ENCODE data around the gene HNRNPH3.

The HNRNPH3 gene

DNA sequence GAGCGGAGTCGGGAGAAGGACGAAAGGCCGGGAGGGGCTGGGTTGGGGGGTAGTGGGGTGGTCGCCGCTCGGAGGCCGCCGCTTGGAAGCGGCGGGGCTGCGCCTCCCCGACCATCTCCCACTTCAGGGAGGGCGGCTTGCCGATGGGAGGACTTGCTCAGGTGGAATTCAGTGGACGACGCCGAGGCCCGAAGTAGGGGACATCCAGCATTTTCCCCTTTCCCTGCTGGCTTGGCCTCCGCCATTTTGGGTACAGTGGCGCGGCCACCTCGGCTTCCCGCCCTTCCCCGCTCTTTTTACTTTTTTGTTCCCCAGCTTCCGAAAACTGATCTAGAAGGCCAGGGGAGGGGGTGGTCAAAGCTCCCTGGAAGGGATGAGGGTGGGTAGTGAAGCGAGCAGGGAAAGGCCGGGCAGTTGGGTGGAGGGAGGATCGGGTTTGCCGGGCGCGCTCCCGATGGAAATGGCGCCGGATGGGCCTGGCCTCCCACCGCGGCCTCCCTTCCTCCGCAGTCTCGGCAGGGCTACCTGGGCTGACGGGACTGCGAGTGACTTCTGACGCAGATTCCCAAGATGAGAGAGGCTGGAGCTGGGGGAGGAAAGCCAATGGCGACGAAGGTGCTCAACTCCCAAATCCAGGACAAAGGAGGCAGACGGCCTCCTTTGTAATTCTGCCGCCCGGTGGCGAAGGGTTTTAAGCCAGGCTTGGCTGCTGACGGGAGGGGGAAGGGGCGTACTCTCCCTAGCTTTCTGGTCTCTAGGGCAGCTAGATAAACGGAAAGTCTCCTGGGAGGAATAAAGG lies 594 bp downstream of the HNRNPH3 start, which contains the start of gene PBLD:
Gene PBLD (minus strand): TSS at position 670 of the 799 bp plus-strand sequence. CDS start 26,084 bp downstream, outside the sequence.
- peak; percentile 55 to 68 for DNase-seq

DNA sequence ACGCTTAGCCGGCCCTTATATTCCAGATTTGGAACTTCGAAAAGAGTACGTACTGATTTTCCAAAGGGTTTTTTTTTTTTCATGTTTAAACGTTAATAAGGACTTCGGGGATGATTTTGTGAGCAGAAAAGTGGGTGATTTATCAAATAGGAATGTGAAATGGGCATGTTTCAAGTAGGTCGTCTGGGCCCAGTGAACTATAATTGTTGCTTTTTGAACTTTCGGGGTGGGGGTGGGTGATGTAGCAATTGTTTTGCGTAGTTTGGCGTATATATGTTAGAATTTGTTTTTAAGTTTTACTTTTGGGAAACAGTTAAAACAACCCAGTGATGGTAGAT lies 1.2 kb downstream of the HNRNPH3 start:
- DNase-seq = no peak

GRCh38 chr10:68333440-68334431 lies 1.9 kb downstream of the HNRNPH3 start:
- DNase-seq = no peak

- DNase-seq = no peak
These were observed 3.0 kb downstream of the HNRNPH3 start for GRCh38 chr10:68334672-68335467.

DNA sequence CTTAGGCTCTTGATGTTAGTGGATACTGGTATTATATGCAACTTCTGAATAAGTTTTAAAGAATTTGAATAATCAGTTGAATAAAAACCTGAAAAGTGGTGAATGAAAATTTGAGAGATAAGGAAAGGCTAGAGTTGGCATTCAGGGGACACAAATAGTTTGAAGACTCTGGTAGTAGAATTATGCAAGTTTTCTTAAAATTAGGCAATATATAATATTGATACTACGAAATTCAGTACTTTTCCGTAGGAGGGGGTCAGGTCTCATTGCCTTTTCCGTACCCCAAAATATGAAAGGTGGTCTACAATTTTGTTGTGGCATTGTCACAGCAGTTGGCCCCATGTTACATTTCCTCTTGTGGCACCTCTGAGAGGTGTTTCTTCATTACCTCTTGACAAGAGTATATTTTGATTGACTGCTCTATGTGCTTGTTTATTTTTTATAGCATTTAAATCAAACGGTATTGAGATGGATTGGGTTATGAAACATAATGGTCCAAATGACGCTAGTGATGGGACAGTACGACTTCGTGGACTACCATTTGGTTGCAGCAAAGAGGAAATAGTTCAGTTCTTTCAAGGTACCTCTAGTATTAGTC lies 5.0 kb downstream of the HNRNPH3 start:
- DNase-seq = no peak

- no peak for DNase-seq
These were observed 8.7 kb downstream of the HNRNPH3 start for GRCh38 chr10:68340358-68341080.

- no peak for DNase-seq
These were observed 11.1 kb downstream of the HNRNPH3 start for GRCh38 chr10:68342909-68343516.

GRCh38 chr10:68345621-68346020 lies 13.8 kb downstream of the HNRNPH3 start:
- DNase-seq = no peak

- DNase-seq = no peak
These were observed 14.9 kb downstream of the HNRNPH3 start for GRCh38 chr10:68346774-68347173.

DNA sequence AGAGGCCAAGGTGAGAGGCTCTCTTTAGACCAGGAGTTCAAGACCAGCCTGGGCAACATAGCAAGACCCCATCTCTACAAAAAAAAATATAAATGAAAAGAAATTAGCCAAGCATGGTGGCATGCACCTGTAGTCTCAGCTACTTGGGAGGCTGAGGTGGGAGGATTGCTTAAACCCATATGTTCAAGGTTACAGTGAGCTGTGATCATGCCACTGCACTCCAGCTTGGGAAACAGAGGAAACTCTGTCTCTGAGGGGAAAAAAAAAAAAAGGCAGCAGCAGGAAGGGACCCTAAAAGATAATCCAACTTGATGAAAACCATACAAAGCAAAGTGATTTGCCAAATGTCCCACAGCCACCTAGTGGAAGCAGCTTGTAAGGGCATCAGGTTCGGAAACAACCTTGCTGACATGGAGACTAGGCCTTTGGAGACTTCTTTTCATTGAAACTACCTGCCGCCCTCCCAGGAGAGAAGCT lies 16.4 kb downstream of the HNRNPH3 start:
- peak; percentile 46 to 69 for DNase-seq

GRCh38 chr10:68353537-68353936 lies 21.7 kb downstream of the HNRNPH3 start:
- no peak for DNase-seq

DNA sequence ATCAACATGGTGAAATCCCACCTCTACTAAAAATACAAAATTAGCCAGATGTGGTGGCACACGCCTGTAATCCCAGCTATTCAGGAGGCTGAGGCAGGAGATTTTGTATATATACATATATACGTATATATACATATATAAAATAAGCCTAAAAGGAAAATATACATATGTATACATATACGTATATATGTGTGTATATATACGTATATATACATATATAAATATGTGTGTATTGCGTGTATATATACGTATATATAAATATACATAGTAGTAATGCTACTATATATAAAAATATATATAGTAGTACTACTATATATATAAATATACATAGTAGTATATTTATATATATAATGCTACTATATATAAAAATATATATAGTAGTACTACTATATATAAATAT lies 27.3 kb downstream of the HNRNPH3 start:
- no peak for DNase-seq

DNA sequence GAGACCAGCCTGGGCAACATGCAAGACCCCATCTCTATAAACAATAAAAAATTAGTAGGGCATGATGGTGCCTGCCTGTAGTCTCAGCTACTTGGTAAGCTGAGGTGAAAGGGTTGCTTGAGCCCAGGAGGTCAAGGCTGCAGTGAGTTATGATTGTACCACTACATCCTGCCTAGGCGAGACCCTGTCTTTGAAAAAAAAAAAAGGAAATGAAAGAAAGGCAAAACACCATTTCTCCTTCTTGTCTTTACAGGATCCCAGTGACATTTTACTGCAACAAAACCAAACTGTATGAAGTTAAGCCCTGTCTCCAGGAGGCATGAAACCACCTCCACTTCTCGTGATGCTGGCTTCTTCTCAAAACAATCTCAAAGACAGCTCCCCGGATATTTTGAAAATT lies 30.7 kb downstream of the HNRNPH3 start:
- no peak for DNase-seq

DNA sequence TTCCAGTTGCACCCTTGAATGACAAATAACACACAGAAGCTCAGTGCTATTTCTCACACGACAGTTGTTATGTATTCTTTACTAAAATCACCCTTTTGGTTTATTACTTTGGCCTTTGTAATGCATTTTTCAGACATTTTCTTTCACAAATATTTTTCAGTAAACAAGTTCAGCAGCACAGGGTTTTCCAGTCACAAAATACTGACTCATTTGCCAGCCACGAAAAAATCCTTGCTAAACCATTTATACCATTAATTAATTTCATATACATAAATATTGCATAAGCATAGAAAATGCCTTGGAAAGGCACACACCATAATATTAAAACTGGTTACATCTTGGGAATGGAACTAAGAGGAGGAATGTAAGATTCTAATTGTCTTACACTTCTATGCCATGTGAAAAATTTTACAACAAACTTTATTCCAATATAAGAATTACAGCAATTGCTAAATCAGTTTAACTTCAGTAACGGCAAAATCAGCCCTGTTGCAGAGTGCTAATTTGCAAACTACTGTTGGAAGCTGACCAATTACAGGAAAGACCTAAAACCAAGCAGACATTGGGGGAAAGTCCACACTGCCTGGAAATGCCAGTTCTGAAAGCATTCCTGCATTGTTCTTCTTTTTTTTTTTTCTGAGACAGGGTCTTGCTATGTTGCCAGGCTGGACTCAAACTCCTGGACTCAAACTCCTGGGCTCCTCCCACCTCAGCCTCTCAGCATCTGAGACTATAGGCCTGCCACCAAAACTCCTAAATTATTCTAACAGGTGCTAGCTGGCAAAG lies 32.4 kb downstream of the HNRNPH3 start:
- DNase-seq = no peak

GRCh38 chr10:68365611-68366010 lies 33.7 kb downstream of the HNRNPH3 start:
- no peak for DNase-seq

DNA sequence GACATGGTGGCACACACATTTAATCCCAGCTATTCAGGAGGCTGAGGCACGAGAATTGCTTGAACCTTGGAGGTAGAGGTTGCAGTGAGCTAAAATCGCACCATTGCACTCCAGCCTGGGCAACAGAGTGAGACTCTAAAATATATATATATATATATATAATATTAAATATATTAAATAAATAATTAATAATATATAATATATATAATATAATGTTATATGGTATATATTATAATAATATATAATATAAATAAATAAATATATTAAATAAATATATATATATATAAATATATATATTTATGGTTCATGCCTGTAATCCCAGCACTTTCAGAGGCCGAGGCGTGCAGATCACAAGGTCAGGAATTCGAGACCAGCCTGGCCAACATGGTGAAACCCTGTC lies 34.7 kb downstream of the HNRNPH3 start:
- DNase-seq = no peak

DNA sequence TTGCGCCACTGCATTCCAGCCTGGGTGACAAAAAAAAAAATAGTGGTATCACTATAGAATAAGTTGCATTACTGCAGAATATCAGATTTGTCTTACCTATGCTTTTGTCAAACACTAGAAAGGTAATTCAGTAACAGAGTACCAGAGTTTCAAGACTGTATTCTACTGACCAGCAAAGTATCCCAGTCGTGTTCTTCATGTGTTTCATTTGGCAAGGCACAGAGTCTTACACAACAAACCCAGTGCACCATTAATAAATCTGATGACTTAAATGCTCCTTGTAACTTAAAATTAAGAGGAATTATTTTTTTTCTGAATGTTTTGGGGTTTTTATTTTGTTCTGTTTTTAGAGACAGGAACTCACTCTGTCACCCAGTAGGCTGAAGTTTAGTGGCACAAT lies 35.3 kb downstream of the HNRNPH3 start:
- DNase-seq = no peak

- DNase-seq = no peak
These were observed 39.7 kb downstream of the HNRNPH3 start for GRCh38 chr10:68371604-68372003.

- DNase-seq = no peak
These were observed 53.9 kb downstream of the HNRNPH3 start for GRCh38 chr10:68385740-68386139.

Data from CD4-positive, alpha-beta T cell treated with Interleukin-4 for 1 hour (primary cell).